ENCODE data around the gene ZNF592. TPM values are rescaled to one million over a fixed set of nuclear protein-coding genes. Genes with fewer than 3 reads are reported as not detected.

Gene ZNF592
- total and polyA plus RNA-seq, 9 of the 15 experiments (the other 6 are each of a cell fraction or from before 2014, with no cell fraction given) = 0.88 to 23.8 (median 7.4) TPM

DNA sequence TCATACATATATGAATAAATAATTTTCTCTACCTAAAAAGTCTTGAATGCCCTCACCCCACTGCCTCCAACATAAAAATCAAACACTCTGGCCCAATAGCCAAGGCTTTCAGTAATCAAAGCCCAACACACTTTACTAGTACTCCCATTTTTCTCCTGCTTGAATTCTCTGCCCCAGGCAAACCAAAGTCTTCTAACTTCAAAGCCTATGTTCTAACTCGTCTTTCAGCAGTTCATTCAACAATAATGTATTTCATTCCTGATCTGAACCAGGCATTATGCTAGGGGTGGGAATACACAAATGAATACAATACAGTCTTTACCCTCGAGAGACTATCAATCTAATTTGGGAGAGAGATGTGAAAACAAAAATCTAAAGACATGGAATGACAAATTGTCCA is 11.4 kb upstream of the ZNF592 start:
- Histone ChIP-seq H2AFZ (ENCODE audit: low read depth, low read length) (no peak overlapping the region), H3K9me1 (ENCODE audit: control insufficient read depth, insufficient read depth, low read length) (no peaks in the 10 kb centered on the region), H3K36me3 (ENCODE audit: control insufficient read depth, insufficient read depth, low read length) (no peaks in the 10 kb centered on the region), H3K4me2 (ENCODE audit: insufficient read depth, low read length) (no peak overlapping the region), H3K79me2 (ENCODE audit: control insufficient read depth, insufficient read depth, low read length) (no peaks in the 10 kb centered on the region), H3K4me3 (no peak overlapping the region), H3K9ac (ENCODE audit: insufficient read depth in 1 of 2, low read depth in 2 of 2, low read length in 2 of 2) (no peak overlapping the region), H4K20me1 (replicated peaks; ENCODE audit: control insufficient read depth, insufficient read depth, low read length) (no peaks in the 10 kb centered on the region), H3K27me3 (ENCODE audit: control insufficient read depth in 2 of 2, insufficient read depth in 2 of 2, low read length in 2 of 2) (no peaks in the 10 kb centered on the region), H3K9me3 (replicated peaks; ENCODE audit: control insufficient read depth, insufficient read depth, low read depth, low read length) (no peaks in the 10 kb centered on the region), H3K4me1 (replicated peaks in 1 of 2; ENCODE audit: control insufficient read depth in 2 of 2, insufficient read depth in 2 of 2, low read length in 2 of 2) (peaks cover 10 to 23% of the 10 kb centered on the region in 2 experiments), H3K27ac (ENCODE audit: extremely low read depth, low read depth, low read length) (no peak overlapping the region)
- BruUV-seq (replicated peaks) = no TSS peak
- DNase-seq (ENCODE audit: extremely low read depth in 1 of 4, low spot score in 3 of 4) (no peak), FAIRE-seq (no peak), ATAC-seq (no peak)
- WGBS (ENCODE audit: insufficient coverage, low coverage, missing lambda C conversion rate) = 31% methylated on average over 2 of the region's 2 CpGs
- in situ Hi-C loops (cut with MboI) (no loop called here), intact Hi-C loops (cut with micrococcal nuclease) (no loop called here)
- ChIA-PET CTCF (ENCODE audit: low intra/inter-chr PET ratio) (no interaction called here), POLR2A (interaction anchor here (0.7 kb wide), 2 partner anchors 14 to 21 kb away, joined by 3 read pairs; partner anchors contain the start of gene SEC11A)
- TF ChIP-seq, protein P1, sequence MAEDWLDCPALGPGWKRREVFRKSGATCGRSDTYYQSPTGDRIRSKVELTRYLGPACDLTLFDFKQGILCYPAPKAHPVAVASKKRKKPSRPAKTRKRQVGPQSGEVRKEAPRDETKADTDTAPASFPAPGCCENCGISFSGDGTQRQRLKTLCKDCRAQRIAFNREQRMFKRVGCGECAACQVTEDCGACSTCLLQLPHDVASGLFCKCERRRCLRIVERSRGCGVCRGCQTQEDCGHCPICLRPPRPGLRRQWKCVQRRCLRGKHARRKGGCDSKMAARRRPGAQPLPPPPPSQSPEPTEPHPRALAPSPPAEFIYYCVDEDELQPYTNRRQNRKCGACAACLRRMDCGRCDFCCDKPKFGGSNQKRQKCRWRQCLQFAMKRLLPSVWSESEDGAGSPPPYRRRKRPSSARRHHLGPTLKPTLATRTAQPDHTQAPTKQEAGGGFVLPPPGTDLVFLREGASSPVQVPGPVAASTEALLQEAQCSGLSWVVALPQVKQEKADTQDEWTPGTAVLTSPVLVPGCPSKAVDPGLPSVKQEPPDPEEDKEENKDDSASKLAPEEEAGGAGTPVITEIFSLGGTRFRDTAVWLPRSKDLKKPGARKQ (CRISPR knock-in tag; IDR thresholded peaks at IDR 0.05) = no peak
- no peak for TF ChIP-seq SAFB (IDR thresholded peaks at IDR 0.05; ENCODE audit: borderline replicate concordance, low read depth, low read length)
- TF ChIP-seq KAT7 (CRISPR knock-in tag; IDR thresholded peaks at IDR 0.05; ENCODE audit: borderline replicate concordance) = no peak
- TF ChIP-seq BCOR (IDR thresholded peaks at IDR 0.05) = no peak
- TF ChIP-seq, protein P2, sequence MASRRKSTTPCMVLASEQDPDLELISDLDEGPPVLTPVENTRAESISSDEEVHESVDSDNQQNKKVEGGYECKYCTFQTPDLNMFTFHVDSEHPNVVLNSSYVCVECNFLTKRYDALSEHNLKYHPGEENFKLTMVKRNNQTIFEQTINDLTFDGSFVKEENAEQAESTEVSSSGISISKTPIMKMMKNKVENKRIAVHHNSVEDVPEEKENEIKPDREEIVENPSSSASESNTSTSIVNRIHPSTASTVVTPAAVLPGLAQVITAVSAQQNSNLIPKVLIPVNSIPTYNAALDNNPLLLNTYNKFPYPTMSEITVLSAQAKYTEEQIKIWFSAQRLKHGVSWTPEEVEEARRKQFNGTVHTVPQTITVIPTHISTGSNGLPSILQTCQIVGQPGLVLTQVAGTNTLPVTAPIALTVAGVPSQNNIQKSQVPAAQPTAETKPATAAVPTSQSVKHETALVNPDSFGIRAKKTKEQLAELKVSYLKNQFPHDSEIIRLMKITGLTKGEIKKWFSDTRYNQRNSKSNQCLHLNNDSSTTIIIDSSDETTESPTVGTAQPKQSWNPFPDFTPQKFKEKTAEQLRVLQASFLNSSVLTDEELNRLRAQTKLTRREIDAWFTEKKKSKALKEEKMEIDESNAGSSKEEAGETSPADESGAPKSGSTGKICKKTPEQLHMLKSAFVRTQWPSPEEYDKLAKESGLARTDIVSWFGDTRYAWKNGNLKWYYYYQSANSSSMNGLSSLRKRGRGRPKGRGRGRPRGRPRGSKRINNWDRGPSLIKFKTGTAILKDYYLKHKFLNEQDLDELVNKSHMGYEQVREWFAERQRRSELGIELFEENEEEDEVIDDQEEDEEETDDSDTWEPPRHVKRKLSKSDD (conservative IDR thresholded peaks at IDR 0.05; ENCODE audit: low read length) = no peak
- TF ChIP-seq, protein P3, sequence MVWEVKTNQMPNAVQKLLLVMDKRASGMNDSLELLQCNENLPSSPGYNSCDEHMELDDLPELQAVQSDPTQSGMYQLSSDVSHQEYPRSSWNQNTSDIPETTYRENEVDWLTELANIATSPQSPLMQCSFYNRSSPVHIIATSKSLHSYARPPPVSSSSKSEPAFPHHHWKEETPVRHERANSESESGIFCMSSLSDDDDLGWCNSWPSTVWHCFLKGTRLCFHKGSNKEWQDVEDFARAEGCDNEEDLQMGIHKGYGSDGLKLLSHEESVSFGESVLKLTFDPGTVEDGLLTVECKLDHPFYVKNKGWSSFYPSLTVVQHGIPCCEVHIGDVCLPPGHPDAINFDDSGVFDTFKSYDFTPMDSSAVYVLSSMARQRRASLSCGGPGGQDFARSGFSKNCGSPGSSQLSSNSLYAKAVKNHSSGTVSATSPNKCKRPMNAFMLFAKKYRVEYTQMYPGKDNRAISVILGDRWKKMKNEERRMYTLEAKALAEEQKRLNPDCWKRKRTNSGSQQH (CRISPR knock-in tag; IDR thresholded peaks at IDR 0.05) = no peak
- TF ChIP-seq, protein P4, sequence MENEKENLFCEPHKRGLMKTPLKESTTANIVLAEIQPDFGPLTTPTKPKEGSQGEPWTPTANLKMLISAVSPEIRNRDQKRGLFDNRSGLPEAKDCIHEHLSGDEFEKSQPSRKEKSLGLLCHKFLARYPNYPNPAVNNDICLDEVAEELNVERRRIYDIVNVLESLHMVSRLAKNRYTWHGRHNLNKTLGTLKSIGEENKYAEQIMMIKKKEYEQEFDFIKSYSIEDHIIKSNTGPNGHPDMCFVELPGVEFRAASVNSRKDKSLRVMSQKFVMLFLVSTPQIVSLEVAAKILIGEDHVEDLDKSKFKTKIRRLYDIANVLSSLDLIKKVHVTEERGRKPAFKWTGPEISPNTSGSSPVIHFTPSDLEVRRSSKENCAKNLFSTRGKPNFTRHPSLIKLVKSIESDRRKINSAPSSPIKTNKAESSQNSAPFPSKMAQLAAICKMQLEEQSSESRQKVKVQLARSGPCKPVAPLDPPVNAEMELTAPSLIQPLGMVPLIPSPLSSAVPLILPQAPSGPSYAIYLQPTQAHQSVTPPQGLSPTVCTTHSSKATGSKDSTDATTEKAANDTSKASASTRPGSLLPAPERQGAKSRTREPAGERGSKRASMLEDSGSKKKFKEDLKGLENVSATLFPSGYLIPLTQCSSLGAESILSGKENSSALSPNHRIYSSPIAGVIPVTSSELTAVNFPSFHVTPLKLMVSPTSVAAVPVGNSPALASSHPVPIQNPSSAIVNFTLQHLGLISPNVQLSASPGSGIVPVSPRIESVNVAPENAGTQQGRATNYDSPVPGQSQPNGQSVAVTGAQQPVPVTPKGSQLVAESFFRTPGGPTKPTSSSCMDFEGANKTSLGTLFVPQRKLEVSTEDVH (IDR thresholded peaks at IDR 0.05; ENCODE audit: low read depth, partially characterized antibody) = no peak
- TF ChIP-seq, protein P5, sequence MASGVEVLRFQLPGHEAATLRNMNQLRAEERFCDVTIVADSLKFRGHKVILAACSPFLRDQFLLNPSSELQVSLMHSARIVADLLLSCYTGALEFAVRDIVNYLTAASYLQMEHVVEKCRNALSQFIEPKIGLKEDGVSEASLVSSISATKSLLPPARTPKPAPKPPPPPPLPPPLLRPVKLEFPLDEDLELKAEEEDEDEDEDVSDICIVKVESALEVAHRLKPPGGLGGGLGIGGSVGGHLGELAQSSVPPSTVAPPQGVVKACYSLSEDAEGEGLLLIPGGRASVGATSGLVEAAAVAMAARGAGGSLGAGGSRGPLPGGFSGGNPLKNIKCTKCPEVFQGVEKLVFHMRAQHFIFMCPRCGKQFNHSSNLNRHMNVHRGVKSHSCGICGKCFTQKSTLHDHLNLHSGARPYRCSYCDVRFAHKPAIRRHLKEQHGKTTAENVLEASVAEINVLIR (CRISPR knock-in tag; IDR thresholded peaks at IDR 0.05) = no peak
- TF ChIP-seq KLF6 (CRISPR knock-in tag; IDR thresholded peaks at IDR 0.05; ENCODE audit: borderline replicate concordance) = no peak
- no peak for TF ChIP-seq PHF21A (IDR thresholded peaks at IDR 0.05; ENCODE audit: borderline replicate concordance, low read depth)
- no peak for TF ChIP-seq ZNF780A (CRISPR knock-in tag; IDR thresholded peaks at IDR 0.05)
- no peak for TF ChIP-seq ZNF583 (CRISPR knock-in tag; IDR thresholded peaks at IDR 0.05)
- no peak for TF ChIP-seq BRCA1 (IDR thresholded peaks at IDR 0.05)
- TF ChIP-seq BRCA1 (CRISPR knock-in tag; IDR thresholded peaks at IDR 0.05) = no peak

All from K562 (cell line).